ENCODE data around the gene KCTD21. TPM values are rescaled to one million over a fixed set of nuclear protein-coding genes. Genes with fewer than 3 reads are reported as not detected.

Gene KCTD21
- total RNA-seq, 1 experiment from 2014 or later, result 9.7 TPM

- intact Hi-C loops (cut with micrococcal nuclease; ENCODE audit: unreplicated experiment) (no loop called here), in situ Hi-C loops (cut with HindIII; ENCODE audit: low pct_unique_long_range_greater_than_20kb, low sequenced_read_pairs) (no loop called here)
- Histone ChIP-seq H3K36me3 (ENCODE audit: control insufficient read depth, insufficient read depth, low read length) (no peaks in the 10 kb centered on the region), H3K9me3 (ENCODE audit: control insufficient read depth, insufficient read depth, low read depth, low read length) (no peaks in the 10 kb centered on the region), H3K4me3 (ENCODE audit: low read depth in 2 of 2, low read length in 2 of 2) (peak overlapping the region; percentile 55 to 99), H3K27ac (ENCODE audit: low read length) (peak overlapping the region; percentile 88), H3K27me3 (ENCODE audit: control insufficient read depth, insufficient read depth, low read length) (no peaks in the 10 kb centered on the region), H3K4me1 (ENCODE audit: control insufficient read depth, insufficient read depth, low read length) (peaks cover 2% of the 10 kb centered on the region; the same call in 1 of the 2 replicates)
- ATAC-seq (no peak), DNase-seq (ENCODE audit: low read depth, low spot score) (no peak)
- CTCF ChIA-PET, result no interaction called here
- POLR2A ChIA-PET, result no interaction called here
- no peak for TF ChIP-seq SIN3A (IDR thresholded peaks at IDR 0.05; ENCODE audit: borderline replicate concordance, insufficient read depth, low read depth, low read length)
- TF ChIP-seq POLR2AphosphoS5 (IDR thresholded peaks at IDR 0.05; ENCODE audit: low read depth, low read length), result no peak
- TF ChIP-seq REST (IDR thresholded peaks at IDR 0.05; ENCODE audit: insufficient read depth in 1 of 2, low read depth in 2 of 2, low read length in 1 of 2), result no peak
- no peak for TF ChIP-seq CTCF (IDR thresholded peaks at IDR 0.05)
- TF ChIP-seq TCF7L2 (IDR thresholded peaks at IDR 0.05; ENCODE audit: low read depth, low read length), result no peak
- no TSS peak for BruUV-seq (replicated peaks)
Observed at GRCh38 chr11:78140392-78141077, 47.9 kb downstream of the KCTD21 start.

- ATAC-seq (peak; percentile 98), DNase-seq (ENCODE audit: low read depth, low spot score) (peak; percentile 89)
- in situ Hi-C loops (cut with HindIII; ENCODE audit: low pct_unique_long_range_greater_than_20kb, low sequenced_read_pairs), result no loop called here
- no peak for TF ChIP-seq CTCF (IDR thresholded peaks at IDR 0.05)
- TF ChIP-seq TCF7L2 (IDR thresholded peaks at IDR 0.05; ENCODE audit: low read depth, low read length), result peak; percentile 92
- no peak for TF ChIP-seq REST (IDR thresholded peaks at IDR 0.05; ENCODE audit: insufficient read depth in 1 of 2, low read depth in 2 of 2, low read length in 1 of 2)
- TF ChIP-seq SIN3A (IDR thresholded peaks at IDR 0.05; ENCODE audit: borderline replicate concordance, insufficient read depth, low read depth, low read length), result 0 out of 2 replicates have a peak, but pooled peaks have one; percentile 95
- TF ChIP-seq POLR2AphosphoS5 (IDR thresholded peaks at IDR 0.05; ENCODE audit: low read depth, low read length), result peak; percentile 99
- TSS peak; percentile 95 for BruUV-seq (replicated peaks)
- ChIA-PET CTCF (interaction anchor here (0.5 kb wide), 1 partner anchor 11 kb away, joined by 5 read pairs; no protein-coding TSS in a partner anchor), POLR2A (interaction anchor here (0.6 to 0.9 kb wide), 3 partner anchors 10 to 276 kb away, joined by 4 to 8 read pairs (median 4); no protein-coding TSS in a partner anchor)
- Histone ChIP-seq H3K4me1 (ENCODE audit: control insufficient read depth, insufficient read depth, low read length) (peaks cover 2% of the 10 kb centered on the region; the same call in 1 of the 2 replicates), H3K9me3 (ENCODE audit: control insufficient read depth, insufficient read depth, low read depth, low read length) (no peaks in the 10 kb centered on the region), H3K4me3 (ENCODE audit: low read depth in 2 of 2, low read length in 2 of 2) (peak within 1 kb of the TSS; percentile 55 to 99), H3K27ac (ENCODE audit: low read length) (peak within 1 kb of the TSS; percentile 88), H3K36me3 (ENCODE audit: control insufficient read depth, insufficient read depth, low read length) (no peaks in the 10 kb centered on the region), H3K27me3 (ENCODE audit: control insufficient read depth, insufficient read depth, low read length) (no peaks in the 10 kb centered on the region)
- intact Hi-C loops (cut with micrococcal nuclease; ENCODE audit: unreplicated experiment), result no loop called here
Observed at GRCh38 chr11:78139422-78140391, 48.7 kb downstream of the KCTD21 start, which contains the start of gene ALG8. Gene ALG8, minus strand, starts transcription at chr11:78139626. Its CDS starts 38 bp downstream, at chr11:78139588.

All from Panc1 (cell line).